ENCODE data around the gene R3HDM2. TPM values are rescaled to one million over a fixed set of nuclear protein-coding genes. Genes with fewer than 3 reads are reported as not detected.
A peak's percentile ranks its signal among the peaks of the same experiment; 100 is the strongest.

The R3HDM2 gene
- polyA plus RNA-seq (2013, experiment 1 of 2), result 37.4 TPM
- polyA plus RNA-seq (2013, experiment 2 of 2), result 37.2 TPM

- Histone ChIP-seq H3K14ac (ENCODE audit: low read length) (no peak within 1 kb of the TSS), H3K23ac (ENCODE audit: low read depth, low read length, poor library complexity) (peak within 1 kb of the TSS; percentile 80), H3K27me3 (ENCODE audit: control insufficient read depth in 3 of 3, insufficient read depth in 3 of 3, low read depth in 1 of 3, low read length in 3 of 3) (no peaks in the 10 kb centered on the region), H3K9ac (ENCODE audit: low read depth, low read length, poor library complexity) (peak within 1 kb of the TSS; percentile 60), H4K8ac (ENCODE audit: low read depth, low read length) (peak within 1 kb of the TSS; percentile 17), H3K4me1 (ENCODE audit: control insufficient read depth in 2 of 2, insufficient read depth in 1 of 2, low read depth in 1 of 2, low read length in 2 of 2) (peaks cover 0 to 3% of the 10 kb centered on the region in 2 donors), H3K18ac (ENCODE audit: low read length) (peak within 1 kb of the TSS; percentile 71), H2AK5ac (ENCODE audit: low read depth, low read length) (no peak within 1 kb of the TSS), H2BK15ac (ENCODE audit: low read length) (no peak within 1 kb of the TSS), H2BK5ac (ENCODE audit: low read length) (no peak within 1 kb of the TSS), H3K4me2 (ENCODE audit: insufficient read depth, low read length, poor library complexity, severe bottlenecking) (peak within 1 kb of the TSS; percentile 66), H2BK12ac (ENCODE audit: low read length) (no peak within 1 kb of the TSS), H4K91ac (ENCODE audit: low read depth, low read length, poor library complexity) (no peak within 1 kb of the TSS), H3K4ac (ENCODE audit: low read length) (no peak within 1 kb of the TSS), H3K9me3 (replicated peaks in 1 of 2; ENCODE audit: control insufficient read depth in 2 of 2, insufficient read depth in 1 of 2, low read depth in 1 of 2, low read length in 2 of 2) (no peaks in the 10 kb centered on the region), H3K79me1 (ENCODE audit: low read depth, low read length) (no peaks in the 10 kb centered on the region), H3K27ac (replicated peaks; ENCODE audit: low read length) (peak within 1 kb of the TSS; percentile 72), H3K4me3 (ENCODE audit: low read length in 2 of 2) (peak within 1 kb of the TSS; percentile 57 to 77), H2BK120ac (ENCODE audit: low read depth, low read length) (no peak within 1 kb of the TSS), H3K36me3 (replicated peaks in 1 of 2; ENCODE audit: control insufficient read depth in 2 of 2, insufficient read depth in 2 of 2, low read length in 2 of 2) (no peaks in the 10 kb centered on the region), H2AFZ (ENCODE audit: low read length) (peak within 1 kb of the TSS; percentile 80)
- WGBS, 2 donors (ENCODE audit: extremely low coverage in 2 of 2, insufficient read length in 2 of 2, insufficient replicate concordance in 1 of 2), result no CpG with 5 or more reads among the region's 41 CpGs
- peak; percentile 85 for DNase-seq (ENCODE audit: low spot score)
Observed at GRCh38 chr12:57430931-57431566, at the start of gene R3HDM2. TSS of gene R3HDM2 (minus strand) at chr12:57431043. CDS start at chr12:57310428, 120,615 bp downstream.

- Histone ChIP-seq H3K23ac (ENCODE audit: low read depth, low read length, poor library complexity) (no peak within 1 kb of the TSS), H3K4me2 (ENCODE audit: insufficient read depth, low read length, poor library complexity, severe bottlenecking) (no peak within 1 kb of the TSS), H3K4me3 (ENCODE audit: low read length in 2 of 2) (no peak within 1 kb of the TSS), H2BK15ac (ENCODE audit: low read length) (no peak within 1 kb of the TSS), H2AK5ac (ENCODE audit: low read depth, low read length) (no peak within 1 kb of the TSS), H4K91ac (ENCODE audit: low read depth, low read length, poor library complexity) (no peak within 1 kb of the TSS), H3K36me3 (replicated peaks in 1 of 2; ENCODE audit: control insufficient read depth in 2 of 2, insufficient read depth in 2 of 2, low read length in 2 of 2) (no peaks in the 10 kb centered on the region), H3K4ac (ENCODE audit: low read length) (no peak within 1 kb of the TSS), H2AFZ (ENCODE audit: low read length) (no peak within 1 kb of the TSS), H3K18ac (ENCODE audit: low read length) (no peak within 1 kb of the TSS), H3K14ac (ENCODE audit: low read length) (no peak within 1 kb of the TSS), H4K8ac (ENCODE audit: low read depth, low read length) (no peak within 1 kb of the TSS), H3K4me1 (ENCODE audit: control insufficient read depth in 2 of 2, insufficient read depth in 1 of 2, low read depth in 1 of 2, low read length in 2 of 2) (peaks cover 5 to 23% of the 10 kb centered on the region in 2 donors), H3K79me1 (ENCODE audit: low read depth, low read length) (no peaks in the 10 kb centered on the region), H3K27me3 (ENCODE audit: control insufficient read depth in 3 of 3, insufficient read depth in 3 of 3, low read depth in 1 of 3, low read length in 3 of 3) (peaks cover 21 to 51% (median 50%) of the 10 kb centered on the region in 3 experiments), H3K9me3 (replicated peaks in 1 of 2; ENCODE audit: control insufficient read depth in 2 of 2, insufficient read depth in 1 of 2, low read depth in 1 of 2, low read length in 2 of 2) (peaks cover 0 to 2% of the 10 kb centered on the region in 2 donors), H2BK120ac (ENCODE audit: low read depth, low read length) (no peak within 1 kb of the TSS), H2BK12ac (ENCODE audit: low read length) (no peak within 1 kb of the TSS), H3K27ac (replicated peaks; ENCODE audit: low read length) (no peak within 1 kb of the TSS), H3K9ac (ENCODE audit: low read depth, low read length, poor library complexity) (no peak within 1 kb of the TSS), H2BK5ac (ENCODE audit: low read length) (no peak within 1 kb of the TSS)
- DNase-seq (ENCODE audit: low spot score), result no peak
- WGBS, 2 donors (ENCODE audit: extremely low coverage in 2 of 2, insufficient read length in 2 of 2, insufficient replicate concordance in 1 of 2), result no CpG with 5 or more reads among the region's 6 CpGs
Observed at GRCh38 chr12:57479376-57480115, 48.7 kb upstream of the R3HDM2 start, which contains the start of gene ARHGAP9. TSS of gene ARHGAP9 (minus strand) at chr12:57479866. CDS start at chr12:57479406, 460 bp downstream.

GRCh38 chr12:57479043-57479375 lies 48.2 kb upstream of the R3HDM2 start:
- no peak for DNase-seq (ENCODE audit: low spot score)

More at GRCh38 chr12:57479043-57479375, 48.2 kb upstream of the R3HDM2 start:
- H3K4me2 ChIP-seq (ENCODE audit: insufficient read depth, low read length, poor library complexity, severe bottlenecking), result no peak overlapping the region
- H3K79me1 ChIP-seq (ENCODE audit: low read depth, low read length), result no peaks in the 10 kb centered on the region
- H3K9ac ChIP-seq (ENCODE audit: low read depth, low read length, poor library complexity), result no peak overlapping the region
- no peak overlapping the region for H4K91ac ChIP-seq (ENCODE audit: low read depth, low read length, poor library complexity)
- H3K4me3 ChIP-seq (ENCODE audit: low read length in 2 of 2), result no peak overlapping the region
- no peak overlapping the region for H2AK5ac ChIP-seq (ENCODE audit: low read depth, low read length)
- no peak overlapping the region for H2AFZ ChIP-seq (ENCODE audit: low read length)
- H3K9me3 ChIP-seq (replicated peaks in 1 of 2; ENCODE audit: control insufficient read depth in 2 of 2, insufficient read depth in 1 of 2, low read depth in 1 of 2, low read length in 2 of 2), result peaks cover 0 to 4% of the 10 kb centered on the region in 2 donors
- H3K18ac ChIP-seq (ENCODE audit: low read length), result no peak overlapping the region
- no peak overlapping the region for H2BK15ac ChIP-seq (ENCODE audit: low read length)
- H2BK12ac ChIP-seq (ENCODE audit: low read length), result no peak overlapping the region
- H3K23ac ChIP-seq (ENCODE audit: low read depth, low read length, poor library complexity), result no peak overlapping the region
- no peak overlapping the region for H3K4ac ChIP-seq (ENCODE audit: low read length)
- H3K27ac ChIP-seq (replicated peaks; ENCODE audit: low read length), result no peak overlapping the region
- no peak overlapping the region for H2BK5ac ChIP-seq (ENCODE audit: low read length)
- no peak overlapping the region for H3K14ac ChIP-seq (ENCODE audit: low read length)
- no peaks in the 10 kb centered on the region for H3K36me3 ChIP-seq (replicated peaks in 1 of 2; ENCODE audit: control insufficient read depth in 2 of 2, insufficient read depth in 2 of 2, low read length in 2 of 2)
- WGBS, 2 donors (ENCODE audit: extremely low coverage in 2 of 2, insufficient read length in 2 of 2, insufficient replicate concordance in 1 of 2), result no CpG with 5 or more reads among the region's 10 CpGs
- peaks cover 21 to 56% (median 56%) of the 10 kb centered on the region in 3 experiments for H3K27me3 ChIP-seq (ENCODE audit: control insufficient read depth in 3 of 3, insufficient read depth in 3 of 3, low read depth in 1 of 3, low read length in 3 of 3)
- H4K8ac ChIP-seq (ENCODE audit: low read depth, low read length), result no peak overlapping the region
- H3K4me1 ChIP-seq (ENCODE audit: control insufficient read depth in 2 of 2, insufficient read depth in 1 of 2, low read depth in 1 of 2, low read length in 2 of 2), result peaks cover 5 to 23% of the 10 kb centered on the region in 2 donors
- no peak overlapping the region for H2BK120ac ChIP-seq (ENCODE audit: low read depth, low read length)
